Measurements from ENCODE around the gene ZNF511.

ZNF511 gene

GRCh38 chr10:133279326-133280226 lies 29.1 kb upstream of the ZNF511 start:
- peak overlapping the region; percentile 80 for H3K27ac Mint-ChIP-seq
- H3K9me3 Mint-ChIP-seq: no peaks in the 10 kb centered on the region
- ATAC-seq: no peak
- H3K4me1 Mint-ChIP-seq: peaks cover 54% of the 10 kb centered on the region
- no peak overlapping the region for H3K4me3 Mint-ChIP-seq
- H3K27me3 Mint-ChIP-seq: no peaks in the 10 kb centered on the region
- peaks cover 33% of the 10 kb centered on the region for H3K36me3 Mint-ChIP-seq

DNA sequence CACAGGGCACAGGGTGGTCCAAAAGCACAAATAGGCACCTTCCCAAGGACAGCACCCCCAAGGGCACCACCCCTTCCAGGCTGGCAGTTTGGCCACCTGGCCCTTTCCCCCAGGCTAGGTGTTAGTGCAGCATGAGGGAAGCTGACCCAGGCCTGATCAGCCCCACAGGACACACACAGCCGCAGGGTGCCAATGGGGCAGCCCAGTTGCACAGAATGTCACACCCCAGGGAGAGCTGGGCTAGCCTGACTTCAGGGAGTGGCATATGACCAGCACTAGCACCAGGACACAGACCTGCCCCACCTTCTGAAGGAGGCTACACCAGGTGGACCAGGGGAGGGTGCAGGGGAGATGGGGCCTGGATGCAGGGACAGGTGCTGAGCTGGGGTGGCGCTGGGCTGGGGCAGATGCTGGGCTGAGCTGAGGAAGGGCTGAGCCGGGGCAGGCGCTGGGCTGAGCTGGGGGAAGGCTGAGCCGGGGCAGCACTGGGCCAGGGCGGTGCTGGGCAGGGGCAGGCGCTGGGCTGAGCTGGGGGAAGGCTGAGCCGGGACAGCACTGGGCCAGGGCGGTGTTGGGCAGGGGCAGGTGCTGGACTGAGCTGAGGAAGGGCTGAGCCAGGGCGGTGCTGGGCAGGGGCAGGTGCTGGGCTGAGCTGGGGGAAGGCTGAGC lies 28.2 kb upstream of the ZNF511 start:
- H3K27me3 Mint-ChIP-seq: no peaks in the 10 kb centered on the region

GRCh38 chr10:133281084-133281483 lies 27.6 kb upstream of the ZNF511 start:
- Mint-ChIP-seq H3K4me3 (no peak overlapping the region), H3K27me3 (no peaks in the 10 kb centered on the region), H3K27ac (no peak overlapping the region), H3K36me3 (peaks cover 48% of the 10 kb centered on the region), H3K4me1 (peaks cover 39% of the 10 kb centered on the region), H3K9me3 (no peaks in the 10 kb centered on the region)
- no peak for ATAC-seq

More for the DNA sequence above, 28.2 kb upstream of the ZNF511 start:
- peaks cover 45% of the 10 kb centered on the region for H3K4me1 Mint-ChIP-seq
- peak overlapping the region; percentile 80 for H3K27ac Mint-ChIP-seq
- no peak overlapping the region for H3K4me3 Mint-ChIP-seq
- peaks cover 43% of the 10 kb centered on the region for H3K36me3 Mint-ChIP-seq
- ATAC-seq: no peak
- no peaks in the 10 kb centered on the region for H3K9me3 Mint-ChIP-seq

- Mint-ChIP-seq H3K27me3 (no peaks in the 10 kb centered on the region), H3K4me1 (peaks cover 34% of the 10 kb centered on the region), H3K4me3 (no peak overlapping the region), H3K27ac (no peak overlapping the region), H3K9me3 (no peaks in the 10 kb centered on the region), H3K36me3 (peaks cover 56% of the 10 kb centered on the region)
- ATAC-seq: no peak
These were observed 26.9 kb upstream of the ZNF511 start for GRCh38 chr10:133281628-133282372.

GRCh38 chr10:133282846-133283390 lies 25.8 kb upstream of the ZNF511 start:
- Mint-ChIP-seq H3K4me3 (no peak overlapping the region), H3K9me3 (no peaks in the 10 kb centered on the region), H3K27me3 (no peaks in the 10 kb centered on the region), H3K36me3 (peaks cover 67% of the 10 kb centered on the region), H3K27ac (no peak overlapping the region), H3K4me1 (peaks cover 23% of the 10 kb centered on the region)
- no peak for ATAC-seq

GRCh38 chr10:133283931-133284330 lies 24.8 kb upstream of the ZNF511 start:
- ATAC-seq: no peak
- no peak overlapping the region for H3K4me3 Mint-ChIP-seq
- H3K4me1 Mint-ChIP-seq: peaks cover 13% of the 10 kb centered on the region
- H3K27ac Mint-ChIP-seq: no peak overlapping the region
- no peaks in the 10 kb centered on the region for H3K9me3 Mint-ChIP-seq
- peaks cover 77% of the 10 kb centered on the region for H3K36me3 Mint-ChIP-seq
- H3K27me3 Mint-ChIP-seq: no peaks in the 10 kb centered on the region

DNA sequence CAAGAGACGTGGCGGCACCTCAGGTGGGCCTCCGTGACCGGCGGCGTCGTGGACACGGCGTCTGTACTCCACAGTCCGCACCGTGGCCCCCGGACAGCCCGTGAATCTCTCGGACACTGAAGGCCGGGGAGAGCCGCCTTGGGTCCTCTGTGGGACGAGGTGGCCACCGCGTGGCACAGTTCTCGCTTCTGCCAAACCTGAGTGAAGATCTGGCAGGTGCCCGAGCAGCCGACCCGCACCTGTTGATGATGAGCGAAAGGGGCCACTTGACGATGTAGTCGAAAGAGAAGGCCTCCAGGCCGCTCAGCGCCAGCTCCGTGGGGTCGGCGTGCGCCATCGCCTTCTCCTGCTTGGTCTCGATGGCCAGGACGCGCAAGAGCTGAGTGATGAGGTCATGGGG lies 23.5 kb upstream of the ZNF511 start:
- Mint-ChIP-seq H3K4me1 (peaks cover 2% of the 10 kb centered on the region), H3K36me3 (peaks cover 88% of the 10 kb centered on the region), H3K9me3 (no peaks in the 10 kb centered on the region), H3K27me3 (no peaks in the 10 kb centered on the region), H3K4me3 (no peak overlapping the region), H3K27ac (no peak overlapping the region)
- no peak for ATAC-seq

DNA sequence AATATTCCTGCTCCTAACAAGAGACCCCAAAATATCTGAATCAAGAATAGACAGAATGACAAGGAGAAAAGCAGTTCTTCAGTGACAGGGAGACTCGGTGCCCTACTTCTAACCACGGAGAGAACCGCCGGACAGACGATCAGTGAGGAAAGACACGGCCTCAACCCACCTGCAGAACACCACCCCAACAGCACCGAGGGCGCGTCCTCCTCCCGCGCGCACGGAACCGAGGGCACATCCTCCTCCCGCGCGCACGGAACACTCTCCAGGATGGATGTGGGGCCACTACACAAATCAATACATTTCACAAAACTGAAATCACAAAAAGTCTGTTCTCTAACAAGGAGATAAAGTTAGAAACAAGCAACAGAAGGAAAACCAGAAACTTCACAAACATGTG lies 22.3 kb upstream of the ZNF511 start:
- Mint-ChIP-seq H3K9me3 (no peaks in the 10 kb centered on the region), H3K27ac (no peak overlapping the region), H3K27me3 (no peaks in the 10 kb centered on the region), H3K4me1 (no peaks in the 10 kb centered on the region), H3K36me3 (peaks cover 89% of the 10 kb centered on the region), H3K4me3 (no peak overlapping the region)
- ATAC-seq: no peak

- Mint-ChIP-seq H3K9me3 (no peaks in the 10 kb centered on the region), H3K27ac (no peak overlapping the region), H3K36me3 (peaks cover 77% of the 10 kb centered on the region), H3K4me3 (no peak overlapping the region), H3K4me1 (no peaks in the 10 kb centered on the region), H3K27me3 (no peaks in the 10 kb centered on the region)
- no peak for ATAC-seq
These were observed 20.7 kb upstream of the ZNF511 start for GRCh38 chr10:133287832-133288500.

GRCh38 chr10:133289761-133290160 lies 19.0 kb upstream of the ZNF511 start:
- Mint-ChIP-seq H3K9me3 (no peaks in the 10 kb centered on the region), H3K27ac (no peak overlapping the region), H3K4me1 (no peaks in the 10 kb centered on the region), H3K4me3 (no peak overlapping the region), H3K36me3 (peaks cover 71% of the 10 kb centered on the region), H3K27me3 (no peaks in the 10 kb centered on the region)
- no peak for ATAC-seq

DNA sequence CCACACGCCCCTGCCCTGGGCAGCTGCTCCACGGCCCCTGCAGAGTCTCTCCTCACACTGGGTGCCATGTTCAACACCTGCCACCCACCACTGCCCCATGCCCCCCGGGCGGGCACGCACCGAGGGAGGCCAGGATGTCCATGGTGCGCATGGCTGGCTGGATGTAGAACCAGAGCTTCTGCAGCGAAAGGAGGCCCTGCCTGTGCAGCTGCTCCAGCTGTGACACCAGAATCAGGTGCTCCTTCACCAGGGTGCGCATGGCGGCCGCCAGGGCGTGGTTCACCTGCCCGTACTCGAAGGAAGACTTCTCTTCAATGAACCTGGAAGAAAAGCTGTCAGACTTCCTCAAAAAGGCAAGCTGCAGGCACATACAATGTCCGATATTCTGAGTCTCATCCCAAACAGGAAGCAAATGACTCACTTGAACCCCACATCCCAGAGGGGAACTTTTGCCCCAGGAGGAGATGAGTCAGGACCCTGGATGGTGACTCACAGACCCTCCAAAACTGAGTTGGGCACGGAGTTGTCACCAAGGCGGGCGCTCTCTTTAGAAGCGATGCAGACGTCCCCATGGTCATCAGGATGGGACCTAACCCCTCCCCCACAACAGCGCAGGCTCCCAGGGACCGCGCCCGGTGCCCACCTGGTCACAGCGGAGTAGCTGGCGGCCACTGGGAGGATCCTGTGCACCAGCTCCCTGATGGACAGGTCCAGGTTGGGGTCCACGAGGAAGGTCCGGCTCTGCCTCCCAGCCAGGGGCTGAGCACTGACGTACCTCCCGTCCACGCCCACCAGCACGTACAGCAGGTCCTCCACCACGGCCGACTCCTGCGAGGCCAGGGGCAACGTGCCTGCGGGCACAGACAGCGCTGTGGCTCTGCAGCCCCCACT lies 15.6 kb upstream of the ZNF511 start:
- Mint-ChIP-seq H3K27ac (no peak overlapping the region), H3K4me3 (no peak overlapping the region), H3K27me3 (no peaks in the 10 kb centered on the region), H3K9me3 (no peaks in the 10 kb centered on the region), H3K4me1 (no peaks in the 10 kb centered on the region), H3K36me3 (peaks cover 66% of the 10 kb centered on the region)
- no peak for ATAC-seq

GRCh38 chr10:133293810-133294119 lies 14.9 kb upstream of the ZNF511 start:
- H3K36me3 Mint-ChIP-seq: peaks cover 66% of the 10 kb centered on the region
- no peaks in the 10 kb centered on the region for H3K9me3 Mint-ChIP-seq
- ATAC-seq: no peak
- no peak overlapping the region for H3K4me3 Mint-ChIP-seq
- no peaks in the 10 kb centered on the region for H3K4me1 Mint-ChIP-seq
- H3K27ac Mint-ChIP-seq: no peak overlapping the region
- no peaks in the 10 kb centered on the region for H3K27me3 Mint-ChIP-seq

DNA sequence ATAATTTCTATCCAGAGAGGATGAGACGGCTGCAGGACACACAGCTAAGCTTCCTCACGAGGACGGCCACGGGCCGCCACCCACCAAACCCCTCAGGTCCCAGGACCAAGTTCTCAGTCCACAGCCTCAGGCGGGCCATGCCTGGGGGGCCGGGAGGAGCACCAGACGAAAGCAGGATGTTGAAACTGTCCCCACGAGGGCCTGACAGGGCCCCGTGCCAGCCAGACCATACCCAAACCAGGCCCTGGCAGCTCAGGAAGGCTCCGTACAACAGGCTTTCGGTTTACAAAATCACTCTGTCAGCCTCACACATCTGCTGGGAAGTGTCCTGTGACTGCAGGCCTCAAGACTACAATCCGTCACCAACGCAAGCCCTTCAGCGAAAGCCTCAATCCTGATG lies 14.5 kb upstream of the ZNF511 start:
- H3K27me3 Mint-ChIP-seq: no peaks in the 10 kb centered on the region
- ATAC-seq: no peak
- no peak overlapping the region for H3K27ac Mint-ChIP-seq
- no peaks in the 10 kb centered on the region for H3K9me3 Mint-ChIP-seq
- H3K4me1 Mint-ChIP-seq: no peaks in the 10 kb centered on the region
- peaks cover 65% of the 10 kb centered on the region for H3K36me3 Mint-ChIP-seq
- H3K4me3 Mint-ChIP-seq: no peak overlapping the region

Measured in stimulated activated memory B cell treated with anti-CD40 and anti-IgM and Interleukin-4, amounts not matched to agents 10 μg/mL and 1 μg/mL and 100 μg/mL, for 72 hours (primary cell).